Occipital lobe (tissue), 2 donors: ENCODE results near the gene LMNTD2. TPM values are rescaled to one million over a fixed set of nuclear protein-coding genes. Genes with fewer than 3 reads are reported as not detected.
"Not testable (repeated sequence)": the region's sequence is repeated elsewhere in the genome, so short reads cannot be mapped to it uniquely, and the experiment has no call there.

Experiments
- DNase-seq: peaks from one replicate; lab custom pipeline; 2025; lab: John Stamatoyannopoulos, UW
- total RNA-seq: library from RNA; depleted of rRNA; stranded (reverse); fragments of >200 nt; gene quantifications from one replicate; pipeline ENCODE4 v1.2.3, GENCODE V29; 2014

LMNTD2 gene
- total RNA-seq, 1 donor from 2014 or later = 0.16 TPM

DNA sequence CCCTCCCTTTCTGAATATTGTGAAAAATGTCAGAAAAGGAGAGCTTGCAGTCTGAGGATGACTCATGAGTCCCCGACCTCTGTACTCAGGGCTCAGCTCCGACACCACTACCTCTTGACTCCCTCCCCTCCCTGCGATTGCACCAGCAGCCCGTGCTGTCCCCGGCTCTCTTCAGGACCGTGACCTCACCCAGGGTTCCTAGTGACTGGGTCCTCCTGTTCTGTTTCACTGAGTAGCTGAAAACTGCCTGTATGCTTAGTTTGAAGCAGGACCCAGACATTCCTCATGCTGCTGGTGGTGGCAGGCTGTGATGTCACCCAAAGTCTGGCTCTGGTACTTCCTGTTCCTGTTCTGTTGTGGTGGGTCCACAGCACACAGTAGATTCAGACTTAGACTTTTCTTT lies 27.4 kb upstream of the LMNTD2 start:
- DNase-seq = no peak

DNA sequence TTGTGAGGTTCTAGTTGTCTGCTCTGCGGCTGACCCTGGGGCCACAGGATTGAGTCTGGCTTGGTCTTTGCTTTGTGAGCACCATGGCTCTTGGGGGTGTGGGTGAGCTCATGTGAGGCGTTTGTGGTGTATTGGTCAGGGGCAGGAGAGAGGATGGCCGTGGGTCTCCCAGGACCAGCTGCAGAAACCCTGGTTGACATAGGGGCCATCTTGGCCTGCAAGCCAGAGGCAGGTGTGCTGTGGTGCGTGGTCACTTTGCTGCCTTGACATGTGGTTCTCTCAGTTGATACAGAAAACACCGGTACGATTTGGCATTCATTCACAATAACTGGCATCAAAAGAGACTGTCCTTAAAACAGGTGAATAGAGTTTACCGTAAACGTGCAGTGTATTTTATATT lies 27.0 kb upstream of the LMNTD2 start:
- DNase-seq = no peak

DNA sequence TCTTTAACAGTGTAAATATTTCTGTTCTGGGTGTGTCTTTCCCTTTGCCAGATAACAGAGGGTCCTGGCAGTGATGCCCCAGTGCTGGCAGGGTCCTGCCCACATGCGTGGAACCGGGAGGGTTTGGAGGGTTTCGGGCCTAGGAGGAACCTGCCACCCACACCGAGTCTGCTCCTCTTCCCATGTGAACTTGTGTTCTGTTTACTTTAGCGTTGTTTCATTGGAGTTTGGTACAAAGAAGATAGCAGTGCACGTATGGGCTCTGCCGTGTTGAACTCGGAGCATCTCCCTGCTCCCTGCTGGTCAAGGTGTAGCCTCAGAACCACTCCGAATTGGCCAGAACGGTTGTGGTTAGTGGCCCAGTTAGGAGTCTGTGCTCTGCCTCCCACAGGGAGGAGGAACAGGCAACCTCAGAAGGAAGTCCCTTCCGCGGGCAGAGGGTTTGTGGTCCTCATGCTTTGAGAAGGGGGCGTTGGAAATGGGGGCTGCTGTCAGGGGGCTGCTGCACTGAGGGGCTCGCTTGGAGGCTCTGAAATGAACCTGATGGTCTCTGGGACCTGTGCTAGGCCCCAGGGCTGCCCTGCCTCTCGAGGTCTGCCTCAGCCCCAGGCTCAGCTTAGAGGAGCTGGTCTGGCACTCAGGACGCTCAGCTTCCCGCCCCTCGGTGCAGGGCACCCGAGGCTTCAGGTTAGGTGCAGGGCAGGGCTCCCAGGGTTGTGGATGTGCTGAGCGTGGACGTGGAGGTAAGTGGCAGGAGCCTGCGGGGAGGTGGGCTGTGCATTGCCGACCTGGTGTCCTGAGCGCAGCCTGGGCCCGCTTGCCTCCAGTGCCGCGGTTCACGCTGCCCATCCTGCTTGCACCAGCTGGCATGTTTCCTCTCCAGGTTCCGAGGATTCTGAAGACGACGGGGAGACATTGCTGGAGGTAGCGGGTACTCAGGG lies 26.1 kb upstream of the LMNTD2 start:
- DNase-seq = no peak

DNA sequence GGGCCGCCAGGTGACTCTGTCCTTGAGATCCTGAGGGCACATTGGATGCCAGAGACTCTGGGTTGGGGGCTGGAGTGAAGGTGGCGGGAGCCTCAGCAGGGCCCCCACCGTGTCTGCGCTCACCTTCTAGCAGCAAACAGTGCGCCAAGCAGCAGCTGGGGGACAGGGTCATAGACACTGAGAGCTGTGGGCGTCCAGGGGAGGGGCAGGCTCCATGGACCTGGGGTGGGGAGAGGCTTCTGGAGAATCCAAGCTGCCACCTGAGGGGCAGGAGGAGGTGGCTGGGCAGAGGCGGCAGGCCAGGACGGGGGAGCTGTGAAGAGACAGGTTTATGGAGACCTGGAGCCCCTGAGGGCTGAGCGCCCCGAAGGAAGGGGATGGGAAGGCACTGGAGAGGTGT lies 23.7 kb upstream of the LMNTD2 start:
- no peak for DNase-seq

DNA sequence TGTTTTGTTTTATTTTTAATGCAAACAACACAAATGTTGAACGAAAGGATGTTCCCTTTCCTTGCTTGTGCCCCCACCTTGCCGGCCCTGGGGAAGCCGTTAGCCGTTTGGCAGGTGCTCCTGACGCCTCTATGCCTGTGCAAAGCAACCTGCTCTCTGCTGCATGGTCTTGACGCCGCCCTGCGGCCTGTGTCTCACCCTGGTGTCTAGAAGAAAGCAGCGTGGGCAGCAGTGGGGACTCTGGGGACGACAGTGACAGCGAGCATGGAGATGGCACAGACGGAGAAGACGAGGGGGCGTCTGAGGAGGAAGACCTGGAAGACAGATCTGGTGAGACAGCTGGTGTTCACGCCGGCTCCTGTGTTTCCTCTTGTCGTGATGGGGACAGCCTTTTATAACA lies 21.2 kb upstream of the LMNTD2 start:
- peak; percentile 38 for DNase-seq

DNA sequence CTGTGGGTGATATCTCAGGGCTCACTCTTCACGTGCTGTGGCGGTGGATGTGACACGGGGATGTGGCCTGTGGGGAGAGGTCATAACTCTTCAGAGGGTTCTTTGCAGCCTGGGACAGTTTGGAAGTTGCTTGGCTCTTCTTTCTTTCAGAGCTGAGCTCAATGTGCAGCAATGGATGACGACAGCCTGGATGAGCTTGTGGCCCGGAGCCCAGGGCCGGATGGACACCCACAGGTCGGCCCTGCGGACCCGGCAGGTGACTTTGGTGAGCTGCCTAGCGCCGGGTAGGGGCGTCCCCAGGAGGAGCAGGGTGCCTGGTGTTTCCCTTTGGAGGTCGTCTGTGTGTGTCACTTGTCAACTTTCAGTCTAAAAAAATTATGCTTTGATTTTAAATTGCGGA lies 20.8 kb upstream of the LMNTD2 start:
- no peak for DNase-seq

DNA sequence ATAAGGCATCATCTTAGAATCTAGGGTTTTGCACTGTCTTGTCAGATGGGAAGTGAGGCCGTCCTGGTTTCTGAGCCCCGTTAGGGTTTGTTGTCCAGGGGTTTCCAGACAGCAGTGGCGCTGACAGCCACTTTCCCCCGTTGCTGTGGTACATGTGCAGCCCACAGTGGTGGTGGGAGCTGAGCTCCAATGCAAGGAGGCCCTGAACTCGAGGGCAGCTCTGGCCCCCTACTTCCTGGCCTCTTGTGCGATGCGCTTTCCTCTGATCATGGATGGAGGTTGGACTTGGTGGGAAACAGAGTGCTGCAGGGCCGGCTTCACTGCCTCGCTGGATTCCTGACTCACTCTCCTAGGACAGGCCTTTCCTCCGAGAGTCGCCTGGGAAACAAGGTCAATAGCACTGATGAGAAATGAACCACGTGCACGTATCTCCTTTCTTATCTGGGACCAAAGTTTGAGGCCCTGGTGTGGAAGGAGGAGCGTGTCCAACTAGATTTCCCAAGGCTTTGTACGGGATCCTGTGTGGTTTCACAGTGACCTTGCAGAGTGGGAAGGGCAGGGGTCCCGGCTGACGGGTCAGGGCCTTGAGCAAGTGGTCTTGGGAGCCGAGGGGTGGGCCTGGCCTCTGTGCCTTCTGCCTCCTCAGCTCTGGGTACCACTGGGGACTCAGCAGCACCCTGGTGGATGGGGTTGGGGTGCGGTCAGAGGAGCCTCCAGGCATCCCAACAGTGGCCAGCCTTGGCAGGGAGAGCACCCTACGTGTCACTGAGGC lies 19.5 kb upstream of the LMNTD2 start:
- no peak for DNase-seq

DNA sequence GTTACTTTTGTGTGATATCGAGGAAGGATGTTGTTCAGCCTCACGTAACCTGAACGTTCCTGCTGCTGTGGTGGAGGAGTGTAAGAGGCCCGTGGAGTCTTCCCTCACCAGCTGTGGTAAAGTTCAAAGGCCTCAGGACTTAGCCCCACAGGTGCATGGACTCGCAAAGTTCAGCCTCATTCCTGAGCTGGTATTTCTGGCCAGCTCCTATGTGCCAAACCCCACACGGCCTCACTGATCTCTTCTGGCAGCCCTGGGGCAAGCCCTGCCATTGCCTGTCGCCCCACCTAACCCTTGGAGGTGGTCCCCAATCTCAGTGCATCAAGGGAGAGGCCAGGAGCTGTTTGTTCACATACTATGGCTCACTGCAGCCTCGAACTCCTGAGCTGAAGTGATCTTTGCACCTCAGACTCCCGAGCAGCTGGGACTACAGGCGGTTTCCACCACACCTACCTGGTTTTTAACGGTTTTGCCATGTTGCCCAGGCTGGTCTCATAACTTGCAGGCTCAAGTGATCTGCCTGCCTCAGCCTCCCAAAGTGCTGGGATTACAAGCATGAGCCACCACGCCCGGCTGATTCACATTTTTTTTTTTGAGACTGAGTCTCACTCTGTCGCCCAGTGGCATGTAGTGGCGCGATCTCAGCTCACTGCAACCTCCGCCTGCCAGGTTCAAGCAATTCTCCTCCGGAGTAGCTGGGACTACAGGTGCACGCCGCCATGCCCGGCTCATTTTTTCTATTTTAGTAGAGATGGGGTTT lies 17.9 kb upstream of the LMNTD2 start:
- no peak for DNase-seq

DNA sequence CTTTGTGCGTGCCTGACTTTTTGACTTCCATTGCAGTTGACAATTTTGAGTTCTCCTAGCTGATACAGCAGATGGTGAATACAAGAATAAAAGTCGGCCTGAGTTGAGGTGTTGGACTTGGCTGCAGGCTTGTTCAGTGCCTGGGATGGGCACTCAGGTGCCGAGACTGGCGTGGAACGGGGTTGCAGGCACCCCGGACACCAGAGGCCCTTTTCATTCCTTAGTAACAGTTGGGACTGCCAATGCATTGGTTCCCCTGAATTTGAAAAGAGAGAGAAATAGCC lies 17.0 kb upstream of the LMNTD2 start:
- DNase-seq = no peak

DNA sequence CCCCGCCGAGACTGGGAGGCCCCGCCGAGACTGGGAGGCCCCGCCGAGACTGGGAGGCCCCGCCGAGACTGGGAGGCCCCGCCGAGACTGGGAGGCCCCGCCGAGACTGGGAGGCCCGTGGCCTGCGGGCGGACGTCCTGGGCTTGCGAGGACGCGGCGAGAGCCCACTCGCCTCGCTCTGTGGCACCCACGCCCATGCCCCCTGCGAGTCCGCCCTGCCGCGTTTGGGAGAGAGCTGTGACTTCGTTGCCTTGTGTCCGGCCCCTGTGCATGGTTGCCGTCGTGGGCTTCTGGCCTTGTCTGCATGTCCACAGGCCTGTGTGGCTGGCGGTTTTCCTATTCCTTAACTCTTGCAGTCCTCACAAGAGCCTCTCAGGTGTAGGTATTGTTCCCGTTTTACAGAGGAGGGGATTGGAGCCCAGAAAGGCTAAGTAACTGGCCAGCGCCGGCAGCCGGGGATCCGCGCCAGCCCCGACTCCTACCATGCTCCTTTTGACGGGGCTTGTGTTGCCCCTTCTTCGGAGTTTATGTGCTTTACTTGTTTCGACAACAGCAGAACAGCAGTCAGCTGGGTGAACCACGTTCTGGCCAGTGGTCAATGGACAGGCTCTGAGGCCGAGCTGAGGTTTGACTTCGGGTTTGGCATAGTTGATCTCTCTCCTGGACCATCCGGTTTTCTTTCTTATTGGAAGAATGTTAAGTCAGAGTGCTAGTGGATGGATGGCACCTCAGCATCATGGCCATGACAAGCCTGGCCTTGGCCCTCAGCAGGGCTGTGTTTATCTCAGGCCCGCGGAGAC lies 16.5 kb upstream of the LMNTD2 start:
- no peak for DNase-seq

DNA sequence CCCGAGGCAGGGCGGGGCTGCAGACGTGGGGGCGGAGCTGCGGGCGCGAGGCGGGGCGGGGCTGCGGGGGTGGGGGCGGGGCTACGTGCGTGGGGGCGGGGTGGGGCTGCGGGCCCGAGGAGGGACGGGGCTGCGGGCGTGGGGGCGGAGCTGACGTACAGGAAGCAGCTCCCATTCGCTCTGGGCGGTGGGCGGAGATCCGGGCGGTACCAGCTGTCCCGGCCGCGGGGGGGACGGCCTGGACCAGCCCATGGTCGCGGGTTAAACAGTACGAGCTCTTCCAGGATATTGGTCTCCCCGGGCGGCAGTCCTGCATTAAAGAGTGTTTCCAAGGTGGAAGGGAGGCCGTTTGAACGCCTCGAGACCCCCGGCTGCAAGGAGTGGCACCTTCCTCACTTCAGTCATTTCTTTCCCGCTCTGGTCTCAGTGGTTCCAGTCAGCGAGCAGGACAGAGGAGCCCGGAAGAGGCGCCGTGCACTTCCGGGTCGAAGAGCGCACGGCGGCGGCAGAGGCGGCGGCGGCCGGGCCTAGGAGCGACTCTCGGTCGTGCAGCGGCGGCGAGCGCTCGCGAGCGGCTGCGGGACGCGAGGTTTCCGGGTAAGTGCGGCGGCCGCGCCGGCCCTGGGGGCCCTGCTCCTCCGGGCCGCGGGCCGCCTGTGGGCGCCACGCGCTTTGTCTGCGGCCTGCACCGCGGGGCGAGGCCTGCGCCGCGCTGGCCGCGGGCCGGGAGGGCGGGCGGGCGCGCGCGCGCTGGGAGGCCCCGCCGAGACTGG lies 15.6 kb upstream of the LMNTD2 start, which contains the start of gene PHRF1:
TSS of gene PHRF1 (plus strand) at position 475 of the 773 bp plus-strand sequence. CDS start 5,043 bp downstream, outside the sequence.
- DNase-seq = peak; percentile 93

DNA sequence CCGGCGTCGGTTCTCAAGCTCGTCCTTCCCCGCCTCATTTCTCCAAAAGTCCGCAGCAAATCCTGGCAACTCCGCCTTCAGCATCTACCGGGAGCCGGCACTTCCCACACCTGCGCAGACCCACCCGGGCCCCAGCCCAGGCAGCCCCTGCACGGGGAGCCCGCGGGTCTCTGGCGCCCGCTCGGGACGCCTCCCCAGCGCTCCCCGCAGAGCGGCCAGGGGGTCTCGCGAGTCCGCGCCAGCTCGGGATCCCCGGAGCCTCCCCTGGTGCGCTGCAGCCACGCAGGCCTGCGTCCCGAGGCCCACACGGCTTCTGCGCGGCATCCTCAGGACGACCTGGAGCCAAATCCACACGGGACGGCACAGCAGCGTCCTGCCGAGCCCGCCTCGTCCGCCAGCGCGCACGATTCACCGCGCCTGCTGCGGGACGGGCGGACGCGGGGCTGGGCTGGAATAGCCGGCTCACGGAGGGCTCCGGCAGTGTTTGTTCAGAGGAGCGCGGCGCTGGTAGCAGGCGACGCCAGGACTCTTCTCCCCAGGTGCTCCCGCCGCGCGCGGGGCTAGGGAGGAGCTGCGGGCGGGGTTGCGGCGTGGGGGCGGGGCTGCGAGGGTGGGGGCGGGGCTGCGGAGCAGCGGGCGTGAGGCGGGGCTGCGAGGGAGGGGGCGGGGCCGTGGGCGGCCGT lies 14.9 kb upstream of the LMNTD2 start:
- DNase-seq = no peak

DNA sequence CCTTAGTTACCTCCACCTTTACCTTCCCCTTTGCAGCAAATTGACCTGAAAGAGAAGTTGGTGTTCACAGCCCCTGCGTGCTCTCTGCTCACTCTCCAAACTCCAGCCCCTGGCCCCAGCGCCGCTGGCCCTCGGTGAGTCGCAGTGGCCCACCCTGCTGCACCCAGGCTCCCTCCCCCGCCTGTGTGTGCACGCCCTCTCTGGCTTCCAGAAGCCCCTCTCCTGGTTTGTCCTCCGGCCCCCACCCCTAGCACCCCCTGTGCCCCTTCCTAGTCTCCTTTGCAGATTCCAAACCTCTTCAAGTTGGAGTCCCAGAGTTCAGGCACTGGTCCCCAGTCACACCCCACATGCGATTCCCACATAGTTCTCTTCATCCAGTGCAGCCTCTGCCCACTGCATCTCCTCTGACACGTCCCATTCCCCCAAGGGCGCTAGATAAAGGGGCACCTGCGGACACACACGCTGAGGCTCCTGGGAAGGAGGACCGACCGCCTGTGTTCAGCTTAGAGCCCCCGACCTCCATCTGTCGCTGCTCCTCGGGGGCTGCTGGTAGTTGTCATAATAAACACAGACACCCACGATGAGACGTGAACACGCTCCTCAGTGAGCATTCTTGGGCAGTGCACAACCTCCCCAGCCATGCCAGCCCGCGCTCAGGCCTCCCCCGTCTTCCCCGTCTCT lies 14.2 kb upstream of the LMNTD2 start:
- DNase-seq = no peak

DNA sequence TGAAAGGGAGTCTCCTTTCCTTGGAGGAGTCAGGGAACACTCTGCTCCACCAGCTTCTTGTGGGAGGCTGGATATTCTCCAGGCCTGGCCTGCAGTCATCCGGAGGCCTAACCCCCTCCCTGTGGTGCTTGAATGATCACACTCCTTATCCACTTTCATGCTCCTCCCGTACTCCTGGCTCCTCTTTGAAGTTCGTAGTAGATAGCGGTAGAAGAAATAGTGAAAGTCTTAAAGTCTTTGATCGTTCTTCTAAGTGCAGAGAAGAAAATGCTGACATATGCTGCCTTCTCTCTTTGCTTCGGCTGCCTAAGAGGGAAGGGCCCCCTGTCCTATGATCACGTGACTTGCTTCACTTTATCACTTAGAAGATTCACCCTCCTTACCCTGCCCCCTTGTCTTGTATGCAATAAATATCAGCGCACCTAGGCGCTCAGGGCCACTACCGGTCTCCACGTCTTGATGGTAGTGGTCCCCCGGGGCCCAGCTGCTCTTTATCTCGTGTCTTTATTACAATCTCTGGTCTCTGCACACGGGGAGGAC lies 13.6 kb upstream of the LMNTD2 start:
- not testable (repeated sequence) for DNase-seq

DNA sequence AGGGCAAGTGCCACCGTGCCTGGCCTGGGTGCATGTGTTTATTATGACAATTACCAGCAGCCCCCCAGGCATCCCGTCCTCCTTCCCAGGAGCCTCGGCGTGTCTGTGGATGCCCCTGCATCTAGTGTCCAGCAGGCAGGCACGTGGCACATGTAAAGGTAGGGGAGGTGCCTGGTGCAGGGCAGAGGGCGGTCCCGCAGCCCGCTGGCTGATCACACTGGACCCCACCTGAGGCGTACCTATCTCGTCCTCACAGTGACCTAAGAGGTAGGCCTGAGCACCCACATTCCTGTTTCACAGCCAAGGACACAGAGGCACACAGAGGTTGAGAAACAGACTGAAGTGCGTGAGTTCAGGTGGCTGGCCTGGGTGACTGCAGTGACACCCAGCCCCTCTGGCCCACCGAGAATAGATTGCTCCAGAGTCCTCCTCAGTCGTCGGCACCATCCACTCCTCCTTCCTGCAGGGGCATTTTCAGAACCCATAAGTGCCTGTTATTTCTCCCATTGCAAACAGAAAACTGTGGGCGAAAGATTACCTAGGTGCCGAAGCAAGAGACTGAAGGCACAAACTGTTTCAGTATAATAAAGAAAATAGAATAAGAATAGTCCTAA lies 12.7 kb upstream of the LMNTD2 start:
- no peak for DNase-seq

DNA sequence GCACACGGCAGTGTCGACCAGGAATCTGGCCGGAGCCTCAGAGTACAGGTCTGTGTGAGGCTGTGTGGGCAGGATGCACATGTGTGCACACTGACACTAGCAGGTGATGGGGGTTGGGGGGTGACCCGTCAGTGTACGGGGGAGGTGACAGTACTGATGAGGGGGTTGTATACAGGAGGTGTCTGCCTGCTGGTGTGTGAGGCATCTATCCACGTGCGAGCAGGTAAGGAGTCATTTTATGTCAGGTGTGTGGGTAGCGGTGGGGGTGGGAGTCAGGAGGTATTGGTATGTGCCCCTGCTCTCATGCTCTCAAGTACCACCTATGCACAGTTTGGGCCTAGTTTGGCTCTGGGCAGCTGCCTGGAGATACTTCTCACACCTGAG lies 11.3 kb upstream of the LMNTD2 start:
- no peak for DNase-seq

DNA sequence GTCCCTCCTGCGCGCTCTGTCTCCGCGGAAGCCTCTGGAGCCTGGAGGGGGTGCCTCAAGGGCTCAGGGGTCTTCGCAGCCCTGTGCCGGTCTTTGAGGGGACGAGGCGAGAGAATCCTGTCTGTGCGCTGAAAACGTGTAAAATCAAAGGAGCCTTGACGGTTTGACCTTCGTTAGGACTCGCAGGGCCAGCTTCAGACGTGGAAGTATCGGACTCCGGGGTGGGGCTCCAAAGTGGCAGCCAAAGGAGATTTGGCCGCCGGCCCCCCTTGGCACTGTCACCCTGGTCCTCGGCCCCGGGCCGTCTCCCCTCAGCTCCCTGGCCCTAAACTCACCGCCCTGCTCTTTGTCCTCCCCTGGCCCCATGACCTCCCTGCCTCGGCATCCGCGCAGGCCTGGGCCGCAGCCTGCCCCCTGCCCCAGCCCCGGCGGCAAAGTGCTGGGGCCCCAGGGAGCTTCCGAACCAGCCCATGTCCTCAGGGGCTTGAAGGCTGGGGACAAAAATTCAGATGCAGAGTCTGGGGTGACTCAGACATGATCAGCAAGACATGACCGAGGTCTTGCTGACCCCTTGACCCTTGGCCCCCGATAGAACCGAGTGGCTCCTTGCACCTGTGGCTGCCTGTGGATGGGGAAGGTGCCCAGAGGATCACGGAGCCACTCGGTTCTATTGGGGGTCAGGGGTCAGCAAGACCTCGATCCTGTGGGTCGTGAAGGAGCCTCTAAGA lies 8.8 kb upstream of the LMNTD2 start:
- no peak for DNase-seq
